ENCODE results near the gene MNT.
A peak's percentile ranks its signal among the peaks of the same experiment; 100 is the strongest.

GRCh38 chr17:2336852-2337543 is 63.9 kb downstream of the MNT start, which contains the start of gene SGSM2:
- TF ChIP-seq EP300 (conservative IDR thresholded peaks at IDR 0.05; ENCODE audit: poor library complexity, severe bottlenecking) (no peak), CTCF (IDR thresholded peaks at IDR 0.05; ENCODE audit: poor library complexity, severe bottlenecking) (no peak), RAD21 (conservative IDR thresholded peaks at IDR 0.05) (no peak), MXI1 (conservative IDR thresholded peaks at IDR 0.05; ENCODE audit: poor library complexity, severe bottlenecking) (peak; percentile 62), REST (IDR thresholded peaks at IDR 0.05; ENCODE audit: borderline replicate concordance) (no peak), SMC3 (conservative IDR thresholded peaks at IDR 0.05; ENCODE audit: poor library complexity) (no peak)

Measured in neural cell (in vitro differentiated cells).